ENCODE results near the gene TMEM131.

The TMEM131 gene

DNA sequence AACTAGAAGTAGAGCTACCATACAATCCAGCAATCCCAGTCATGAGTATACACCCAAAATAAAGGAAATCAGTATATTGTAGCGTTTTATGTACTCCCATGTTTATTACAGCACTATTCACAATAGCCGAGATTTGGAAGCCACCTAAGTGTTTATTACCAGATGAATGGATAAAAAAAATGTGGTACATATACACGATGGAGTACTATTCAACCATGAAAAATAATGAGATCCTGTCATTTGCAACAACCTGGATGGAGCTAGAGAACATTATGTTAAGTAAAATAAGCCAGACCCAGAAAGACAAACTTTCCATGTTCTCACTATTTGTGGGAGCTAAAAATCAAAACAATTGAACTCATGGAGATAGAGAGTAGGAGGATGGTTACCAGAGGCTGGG is 131.9 kb downstream of the TMEM131 start:
- H2AK5ac ChIP-seq (ENCODE audit: low read depth, low read length), result no peak overlapping the region
- H3K9me3 ChIP-seq (replicated peaks in 1 of 2; ENCODE audit: control insufficient read depth in 2 of 2, insufficient read depth in 1 of 2, low read depth in 1 of 2, low read length in 2 of 2), result peaks cover 0 to 24% of the 10 kb centered on the region in 2 donors
- no peak overlapping the region for H2BK120ac ChIP-seq (ENCODE audit: low read depth, low read length)
- H2AFZ ChIP-seq (ENCODE audit: low read length), result no peak overlapping the region
- no peak overlapping the region for H3K4me2 ChIP-seq (ENCODE audit: insufficient read depth, low read length, poor library complexity, severe bottlenecking)
- no peak overlapping the region for H3K18ac ChIP-seq (ENCODE audit: low read length)
- H3K27ac ChIP-seq (replicated peaks; ENCODE audit: low read length), result no peak overlapping the region
- peaks cover 0 to 12% of the 10 kb centered on the region in 2 donors for H3K36me3 ChIP-seq (replicated peaks in 1 of 2; ENCODE audit: control insufficient read depth in 2 of 2, insufficient read depth in 2 of 2, low read length in 2 of 2)
- no peaks in the 10 kb centered on the region for H3K27me3 ChIP-seq (ENCODE audit: control insufficient read depth in 3 of 3, insufficient read depth in 3 of 3, low read depth in 1 of 3, low read length in 3 of 3)
- peaks cover 0 to 2% of the 10 kb centered on the region in 2 donors for H3K4me1 ChIP-seq (ENCODE audit: control insufficient read depth in 2 of 2, insufficient read depth in 1 of 2, low read depth in 1 of 2, low read length in 2 of 2)
- no peak overlapping the region for H3K23ac ChIP-seq (ENCODE audit: low read depth, low read length, poor library complexity)
- WGBS, 2 donors (ENCODE audit: extremely low coverage in 2 of 2, insufficient read length in 2 of 2, insufficient replicate concordance in 1 of 2), result no CpG with 5 or more reads among the region's 3 CpGs
- H3K14ac ChIP-seq (ENCODE audit: low read length), result no peak overlapping the region
- no peak overlapping the region for H2BK15ac ChIP-seq (ENCODE audit: low read length)
- no peak overlapping the region for H4K91ac ChIP-seq (ENCODE audit: low read depth, low read length, poor library complexity)
- H3K9ac ChIP-seq (ENCODE audit: low read depth, low read length, poor library complexity), result no peak overlapping the region
- no peaks in the 10 kb centered on the region for H3K79me1 ChIP-seq (ENCODE audit: low read depth, low read length)
- H4K8ac ChIP-seq (ENCODE audit: low read depth, low read length), result no peak overlapping the region
- no peak overlapping the region for H3K4ac ChIP-seq (ENCODE audit: low read length)
- no peak for DNase-seq (ENCODE audit: low spot score)
- H3K4me3 ChIP-seq (ENCODE audit: low read length in 2 of 2), result no peak overlapping the region
- no peak overlapping the region for H2BK12ac ChIP-seq (ENCODE audit: low read length)
- H2BK5ac ChIP-seq (ENCODE audit: low read length), result no peak overlapping the region

DNA sequence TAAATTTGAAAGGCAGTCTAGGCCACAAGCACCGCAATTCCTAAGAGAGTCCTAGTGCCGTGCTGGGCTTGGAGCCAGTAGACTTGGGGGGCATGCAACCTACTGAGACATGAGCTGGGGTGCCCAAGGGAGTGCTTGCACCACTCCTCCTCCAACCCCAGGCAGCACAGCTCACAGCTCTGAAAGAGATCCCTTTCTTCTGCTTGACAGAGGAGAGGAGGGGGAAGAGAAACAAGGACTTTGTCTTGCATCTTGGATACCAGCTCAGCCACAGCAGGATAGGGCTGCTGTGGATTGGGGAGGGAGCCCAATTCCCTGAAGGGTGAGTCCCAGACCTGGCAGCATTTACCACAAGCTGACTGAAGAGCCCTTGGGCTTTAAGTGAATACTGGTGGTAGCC is 134.6 kb downstream of the TMEM131 start:
- Histone ChIP-seq H3K9ac (ENCODE audit: low read depth, low read length, poor library complexity) (no peak overlapping the region), H3K79me1 (ENCODE audit: low read depth, low read length) (no peaks in the 10 kb centered on the region), H3K27ac (replicated peaks; ENCODE audit: low read length) (no peak overlapping the region), H3K4me2 (ENCODE audit: insufficient read depth, low read length, poor library complexity, severe bottlenecking) (no peak overlapping the region), H4K8ac (ENCODE audit: low read depth, low read length) (no peak overlapping the region), H3K14ac (ENCODE audit: low read length) (no peak overlapping the region), H2BK5ac (ENCODE audit: low read length) (no peak overlapping the region), H2BK15ac (ENCODE audit: low read length) (no peak overlapping the region), H3K18ac (ENCODE audit: low read length) (no peak overlapping the region), H3K23ac (ENCODE audit: low read depth, low read length, poor library complexity) (no peak overlapping the region), H3K36me3 (replicated peaks in 1 of 2; ENCODE audit: control insufficient read depth in 2 of 2, insufficient read depth in 2 of 2, low read length in 2 of 2) (peaks cover 0 to 19% of the 10 kb centered on the region in 2 donors), H2BK12ac (ENCODE audit: low read length) (no peak overlapping the region), H3K9me3 (replicated peaks in 1 of 2; ENCODE audit: control insufficient read depth in 2 of 2, insufficient read depth in 1 of 2, low read depth in 1 of 2, low read length in 2 of 2) (peaks cover 0 to 24% of the 10 kb centered on the region in 2 donors), H3K4me1 (ENCODE audit: control insufficient read depth in 2 of 2, insufficient read depth in 1 of 2, low read depth in 1 of 2, low read length in 2 of 2) (peaks cover 0 to 2% of the 10 kb centered on the region in 2 donors), H3K27me3 (ENCODE audit: control insufficient read depth in 3 of 3, insufficient read depth in 3 of 3, low read depth in 1 of 3, low read length in 3 of 3) (no peaks in the 10 kb centered on the region), H4K91ac (ENCODE audit: low read depth, low read length, poor library complexity) (no peak overlapping the region), H2BK120ac (ENCODE audit: low read depth, low read length) (no peak overlapping the region), H2AK5ac (ENCODE audit: low read depth, low read length) (no peak overlapping the region), H3K4me3 (ENCODE audit: low read length in 2 of 2) (no peak overlapping the region), H3K4ac (ENCODE audit: low read length) (no peak overlapping the region), H2AFZ (ENCODE audit: low read length) (no peak overlapping the region)
- no peak for DNase-seq (ENCODE audit: low spot score)
- WGBS, 2 donors (ENCODE audit: extremely low coverage in 2 of 2, insufficient read length in 2 of 2, insufficient replicate concordance in 1 of 2), result no CpG with 5 or more reads among the region's 2 CpGs

DNA sequence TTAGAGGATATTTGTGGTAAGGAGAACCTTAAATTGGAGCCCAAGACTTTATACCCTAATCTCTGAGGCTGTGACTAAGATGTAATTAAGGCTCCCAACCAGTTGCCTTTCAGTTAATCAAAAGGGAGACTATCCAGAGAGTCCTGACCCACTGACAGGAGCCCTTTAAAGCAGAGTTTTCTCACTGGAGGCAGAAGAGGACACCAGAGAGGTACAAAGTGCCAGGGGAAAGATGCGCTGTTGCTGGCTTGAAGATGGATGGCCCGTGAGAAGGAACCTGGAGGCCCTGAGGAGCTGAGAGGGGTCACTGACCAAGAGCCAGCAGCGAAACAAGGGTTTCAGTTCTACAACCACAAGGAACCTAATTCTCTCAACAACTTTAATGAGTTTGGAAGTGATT is 137.3 kb downstream of the TMEM131 start:
- H3K9ac ChIP-seq (ENCODE audit: low read depth, low read length, poor library complexity), result no peak overlapping the region
- no peak overlapping the region for H2BK12ac ChIP-seq (ENCODE audit: low read length)
- H3K79me1 ChIP-seq (ENCODE audit: low read depth, low read length), result no peaks in the 10 kb centered on the region
- H4K91ac ChIP-seq (ENCODE audit: low read depth, low read length, poor library complexity), result no peak overlapping the region
- DNase-seq (ENCODE audit: low spot score), result no peak
- H4K8ac ChIP-seq (ENCODE audit: low read depth, low read length), result no peak overlapping the region
- no peak overlapping the region for H2AFZ ChIP-seq (ENCODE audit: low read length)
- no peak overlapping the region for H3K18ac ChIP-seq (ENCODE audit: low read length)
- no peak overlapping the region for H3K14ac ChIP-seq (ENCODE audit: low read length)
- no peak overlapping the region for H2BK120ac ChIP-seq (ENCODE audit: low read depth, low read length)
- H2BK5ac ChIP-seq (ENCODE audit: low read length), result no peak overlapping the region
- no peak overlapping the region for H2BK15ac ChIP-seq (ENCODE audit: low read length)
- H3K36me3 ChIP-seq (replicated peaks in 1 of 2; ENCODE audit: control insufficient read depth in 2 of 2, insufficient read depth in 2 of 2, low read length in 2 of 2), result peaks cover 0 to 19% of the 10 kb centered on the region in 2 donors
- no peak overlapping the region for H2AK5ac ChIP-seq (ENCODE audit: low read depth, low read length)
- peaks cover 0 to 17% of the 10 kb centered on the region in 2 donors for H3K9me3 ChIP-seq (replicated peaks in 1 of 2; ENCODE audit: control insufficient read depth in 2 of 2, insufficient read depth in 1 of 2, low read depth in 1 of 2, low read length in 2 of 2)
- H3K4me3 ChIP-seq (ENCODE audit: low read length in 2 of 2), result no peak overlapping the region
- no peaks in the 10 kb centered on the region for H3K27me3 ChIP-seq (ENCODE audit: control insufficient read depth in 3 of 3, insufficient read depth in 3 of 3, low read depth in 1 of 3, low read length in 3 of 3)
- H3K4me2 ChIP-seq (ENCODE audit: insufficient read depth, low read length, poor library complexity, severe bottlenecking), result no peak overlapping the region
- no peak overlapping the region for H3K27ac ChIP-seq (replicated peaks; ENCODE audit: low read length)
- no peak overlapping the region for H3K23ac ChIP-seq (ENCODE audit: low read depth, low read length, poor library complexity)
- H3K4ac ChIP-seq (ENCODE audit: low read length), result no peak overlapping the region
- peaks cover 0 to 2% of the 10 kb centered on the region in 2 donors for H3K4me1 ChIP-seq (ENCODE audit: control insufficient read depth in 2 of 2, insufficient read depth in 1 of 2, low read depth in 1 of 2, low read length in 2 of 2)
- no CpG with 5 or more reads among the region's 3 CpGs for WGBS, 2 donors (ENCODE audit: extremely low coverage in 2 of 2, insufficient read length in 2 of 2, insufficient replicate concordance in 1 of 2)

DNA sequence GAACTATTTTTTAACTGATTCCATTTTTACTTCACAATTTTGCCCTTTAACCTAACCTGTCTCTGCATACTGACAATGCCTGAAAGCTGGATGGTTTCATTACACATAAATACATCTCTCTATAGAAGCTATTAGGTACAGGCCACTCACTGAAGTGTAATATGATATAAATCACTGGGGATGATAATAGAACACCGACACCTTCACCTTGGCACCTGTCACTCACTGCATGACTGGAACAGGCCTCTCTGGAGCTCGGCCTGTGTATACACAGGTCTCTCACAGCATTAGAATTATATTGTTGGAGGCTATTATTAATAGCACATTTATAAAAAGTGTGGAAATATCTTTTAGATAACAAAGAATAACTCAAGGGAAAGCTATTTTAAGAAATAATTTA is 138.2 kb downstream of the TMEM131 start:
- H2BK12ac ChIP-seq (ENCODE audit: low read length), result no peak overlapping the region
- no peak overlapping the region for H3K14ac ChIP-seq (ENCODE audit: low read length)
- no peak overlapping the region for H3K4me3 ChIP-seq (ENCODE audit: low read length in 2 of 2)
- H3K9ac ChIP-seq (ENCODE audit: low read depth, low read length, poor library complexity), result no peak overlapping the region
- no peak overlapping the region for H3K27ac ChIP-seq (replicated peaks; ENCODE audit: low read length)
- H2BK120ac ChIP-seq (ENCODE audit: low read depth, low read length), result no peak overlapping the region
- H3K79me1 ChIP-seq (ENCODE audit: low read depth, low read length), result no peaks in the 10 kb centered on the region
- H3K4me2 ChIP-seq (ENCODE audit: insufficient read depth, low read length, poor library complexity, severe bottlenecking), result no peak overlapping the region
- H2BK15ac ChIP-seq (ENCODE audit: low read length), result no peak overlapping the region
- peaks cover 0 to 2% of the 10 kb centered on the region in 2 donors for H3K4me1 ChIP-seq (ENCODE audit: control insufficient read depth in 2 of 2, insufficient read depth in 1 of 2, low read depth in 1 of 2, low read length in 2 of 2)
- peaks cover 0 to 19% of the 10 kb centered on the region in 2 donors for H3K36me3 ChIP-seq (replicated peaks in 1 of 2; ENCODE audit: control insufficient read depth in 2 of 2, insufficient read depth in 2 of 2, low read length in 2 of 2)
- no peak overlapping the region for H4K8ac ChIP-seq (ENCODE audit: low read depth, low read length)
- H2BK5ac ChIP-seq (ENCODE audit: low read length), result no peak overlapping the region
- H4K91ac ChIP-seq (ENCODE audit: low read depth, low read length, poor library complexity), result no peak overlapping the region
- no peak overlapping the region for H2AK5ac ChIP-seq (ENCODE audit: low read depth, low read length)
- no peak overlapping the region for H2AFZ ChIP-seq (ENCODE audit: low read length)
- DNase-seq (ENCODE audit: low spot score), result no peak
- H3K23ac ChIP-seq (ENCODE audit: low read depth, low read length, poor library complexity), result no peak overlapping the region
- H3K18ac ChIP-seq (ENCODE audit: low read length), result no peak overlapping the region
- WGBS, 2 donors (ENCODE audit: extremely low coverage in 2 of 2, insufficient read length in 2 of 2, insufficient replicate concordance in 1 of 2), result no CpG with 5 or more reads among the region's 2 CpGs
- no peak overlapping the region for H3K4ac ChIP-seq (ENCODE audit: low read length)
- H3K9me3 ChIP-seq (replicated peaks in 1 of 2; ENCODE audit: control insufficient read depth in 2 of 2, insufficient read depth in 1 of 2, low read depth in 1 of 2, low read length in 2 of 2), result peaks cover 0 to 17% of the 10 kb centered on the region in 2 donors
- no peaks in the 10 kb centered on the region for H3K27me3 ChIP-seq (ENCODE audit: control insufficient read depth in 3 of 3, insufficient read depth in 3 of 3, low read depth in 1 of 3, low read length in 3 of 3)

All from neuronal stem cell (in vitro differentiated cells).